Measurements from ENCODE around the gene RPRD2. TPM values are rescaled to one million over a fixed set of nuclear protein-coding genes. Genes with fewer than 3 reads are reported as not detected.

The RPRD2 gene
- total RNA-seq, 1 donor from 2014 or later, result 26.0 TPM

DNA sequence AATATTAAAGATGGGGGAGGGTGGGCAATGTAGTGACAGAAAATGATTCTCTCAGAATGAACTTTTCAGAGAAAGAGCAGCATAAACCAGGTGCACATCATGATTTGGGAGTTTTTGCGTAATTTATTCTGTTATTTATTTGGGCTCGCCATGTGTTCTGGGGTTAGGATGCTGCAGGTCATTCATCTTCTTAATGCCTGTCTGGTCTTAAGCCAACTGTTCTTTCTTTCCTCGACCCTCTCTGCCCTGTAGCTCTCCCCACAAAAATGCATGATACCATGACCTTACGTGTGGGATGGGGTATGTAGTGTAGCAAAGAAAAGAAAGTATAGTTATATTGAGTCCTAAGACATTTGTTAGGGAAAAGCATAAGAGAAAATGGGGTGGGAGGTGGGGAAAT lies 110.9 kb downstream of the RPRD2 start:
- DNase-seq (ENCODE audit: low read depth) (no peak), FAIRE-seq (no peak)
- TF ChIP-seq EZH2 (IDR thresholded peaks at IDR 0.05; ENCODE audit: insufficient read depth, low read length), result no peak
- TF ChIP-seq, protein P1, sequence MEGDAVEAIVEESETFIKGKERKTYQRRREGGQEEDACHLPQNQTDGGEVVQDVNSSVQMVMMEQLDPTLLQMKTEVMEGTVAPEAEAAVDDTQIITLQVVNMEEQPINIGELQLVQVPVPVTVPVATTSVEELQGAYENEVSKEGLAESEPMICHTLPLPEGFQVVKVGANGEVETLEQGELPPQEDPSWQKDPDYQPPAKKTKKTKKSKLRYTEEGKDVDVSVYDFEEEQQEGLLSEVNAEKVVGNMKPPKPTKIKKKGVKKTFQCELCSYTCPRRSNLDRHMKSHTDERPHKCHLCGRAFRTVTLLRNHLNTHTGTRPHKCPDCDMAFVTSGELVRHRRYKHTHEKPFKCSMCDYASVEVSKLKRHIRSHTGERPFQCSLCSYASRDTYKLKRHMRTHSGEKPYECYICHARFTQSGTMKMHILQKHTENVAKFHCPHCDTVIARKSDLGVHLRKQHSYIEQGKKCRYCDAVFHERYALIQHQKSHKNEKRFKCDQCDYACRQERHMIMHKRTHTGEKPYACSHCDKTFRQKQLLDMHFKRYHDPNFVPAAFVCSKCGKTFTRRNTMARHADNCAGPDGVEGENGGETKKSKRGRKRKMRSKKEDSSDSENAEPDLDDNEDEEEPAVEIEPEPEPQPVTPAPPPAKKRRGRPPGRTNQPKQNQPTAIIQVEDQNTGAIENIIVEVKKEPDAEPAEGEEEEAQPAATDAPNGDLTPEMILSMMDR (IDR thresholded peaks at IDR 0.05; ENCODE audit: insufficient read depth, low read depth, low read length), result no peak
- H3K9me3 Mint-ChIP-seq (ENCODE audit: unreplicated experiment), result no peaks in the 10 kb centered on the region
- Histone ChIP-seq H4K20me1 (ENCODE audit: insufficient read depth, low read length) (no peaks in the 10 kb centered on the region), H3K79me2 (ENCODE audit: insufficient read depth, low read length) (no peaks in the 10 kb centered on the region), H2AFZ (ENCODE audit: low read depth, low read length) (no peak overlapping the region), H3K4me3 (ENCODE audit: insufficient read depth, low read depth, low read length) (no peak overlapping the region), H3K27me3 (ENCODE audit: insufficient read depth, low read length) (no peaks in the 10 kb centered on the region), H3K36me3 (ENCODE audit: insufficient read depth, low read length) (peaks cover 21% of the 10 kb centered on the region), H3K4me2 (ENCODE audit: low read length) (no peak overlapping the region), H3K27ac (ENCODE audit: low read depth, low read length) (no peak overlapping the region), H3K9me3 (ENCODE audit: insufficient read depth, low read depth, low read length) (no peaks in the 10 kb centered on the region), H3K9ac (ENCODE audit: low read length) (no peak overlapping the region), H3K4me1 (ENCODE audit: insufficient read depth, low read length) (peaks cover 9% of the 10 kb centered on the region)
- H3K36me3 Mint-ChIP-seq (ENCODE audit: low read depth, unreplicated experiment), result peaks cover 14% of the 10 kb centered on the region
- no peaks in the 10 kb centered on the region for H3K27me3 Mint-ChIP-seq (ENCODE audit: low read depth, unreplicated experiment)
- H3K4me1 Mint-ChIP-seq (ENCODE audit: low read depth, unreplicated experiment), result peaks cover 20% of the 10 kb centered on the region
- no peak overlapping the region for H3K27ac Mint-ChIP-seq (ENCODE audit: unreplicated experiment)
- no peak overlapping the region for H3K4me3 Mint-ChIP-seq (ENCODE audit: unreplicated experiment)

DNA sequence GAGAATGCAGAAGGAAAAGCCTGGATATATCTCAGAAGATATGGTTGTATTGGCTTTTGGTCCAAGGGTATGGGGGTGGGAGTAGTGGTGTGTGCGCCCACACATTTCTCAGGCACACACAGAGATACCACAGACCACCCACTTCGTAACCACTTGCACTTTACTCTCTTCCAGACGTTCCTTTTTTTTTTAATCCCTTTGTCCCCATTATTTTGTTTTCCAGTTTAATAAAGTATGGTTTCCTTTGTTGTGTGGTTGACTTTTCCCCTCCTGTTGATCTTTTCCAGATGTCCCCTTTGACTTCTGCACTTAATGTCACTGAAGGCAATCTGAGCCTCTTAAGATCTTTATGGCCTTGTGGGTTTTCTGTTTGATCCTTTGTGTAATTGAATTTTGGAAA lies 112.8 kb downstream of the RPRD2 start:
- H3K4me3 ChIP-seq (ENCODE audit: insufficient read depth, low read depth, low read length), result no peak overlapping the region
- H3K27ac Mint-ChIP-seq (ENCODE audit: unreplicated experiment), result no peak overlapping the region

DNA sequence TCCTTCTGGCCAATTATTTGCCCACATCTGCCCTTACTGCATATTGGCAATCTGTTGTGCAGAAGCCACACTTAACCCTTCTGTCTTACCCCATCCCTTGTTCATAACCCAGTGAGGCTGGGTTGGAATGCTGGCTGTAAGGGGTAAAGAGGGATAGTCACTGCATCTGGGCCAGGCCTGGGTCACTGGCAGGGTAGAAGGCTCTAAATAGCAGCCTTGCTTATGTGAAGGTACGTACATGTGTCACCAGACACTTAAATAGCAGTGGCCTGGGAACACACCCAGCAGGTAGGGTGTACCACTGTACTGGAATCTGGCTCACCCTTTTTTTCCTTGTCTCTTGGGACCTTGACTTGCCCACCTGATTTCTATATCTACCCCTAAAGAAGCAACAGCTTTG lies 113.4 kb downstream of the RPRD2 start:
- H3K9me3 Mint-ChIP-seq (ENCODE audit: unreplicated experiment), result no peaks in the 10 kb centered on the region
- DNase-seq (ENCODE audit: low read depth), result no peak

More for the DNA sequence above, 112.8 kb downstream of the RPRD2 start:
- Histone ChIP-seq H3K27ac (ENCODE audit: low read depth, low read length) (no peak overlapping the region), H3K36me3 (ENCODE audit: insufficient read depth, low read length) (peaks cover 5% of the 10 kb centered on the region), H2AFZ (ENCODE audit: low read depth, low read length) (no peak overlapping the region), H3K79me2 (ENCODE audit: insufficient read depth, low read length) (no peaks in the 10 kb centered on the region), H3K9ac (ENCODE audit: low read length) (no peak overlapping the region), H3K4me2 (ENCODE audit: low read length) (no peak overlapping the region), H3K9me3 (ENCODE audit: insufficient read depth, low read depth, low read length) (no peaks in the 10 kb centered on the region), H3K27me3 (ENCODE audit: insufficient read depth, low read length) (no peaks in the 10 kb centered on the region), H3K4me1 (ENCODE audit: insufficient read depth, low read length) (peaks cover 9% of the 10 kb centered on the region), H4K20me1 (ENCODE audit: insufficient read depth, low read length) (no peaks in the 10 kb centered on the region)
- Mint-ChIP-seq H3K4me1 (ENCODE audit: low read depth, unreplicated experiment) (peaks cover 21% of the 10 kb centered on the region), H3K36me3 (ENCODE audit: low read depth, unreplicated experiment) (peaks cover 5% of the 10 kb centered on the region), H3K27me3 (ENCODE audit: low read depth, unreplicated experiment) (no peaks in the 10 kb centered on the region), H3K4me3 (ENCODE audit: unreplicated experiment) (no peak overlapping the region), H3K9me3 (ENCODE audit: unreplicated experiment) (no peaks in the 10 kb centered on the region)
- TF ChIP-seq EZH2 (IDR thresholded peaks at IDR 0.05; ENCODE audit: insufficient read depth, low read length), result no peak
- TF ChIP-seq, protein P1 (IDR thresholded peaks at IDR 0.05; ENCODE audit: insufficient read depth, low read depth, low read length), result no peak
- FAIRE-seq (no peak), DNase-seq (ENCODE audit: low read depth) (no peak)

More for the DNA sequence above, 113.4 kb downstream of the RPRD2 start:
- Mint-ChIP-seq H3K27me3 (ENCODE audit: low read depth, unreplicated experiment) (no peaks in the 10 kb centered on the region), H3K4me1 (ENCODE audit: low read depth, unreplicated experiment) (peaks cover 21% of the 10 kb centered on the region), H3K36me3 (ENCODE audit: low read depth, unreplicated experiment) (peaks cover under 1% of the 10 kb centered on the region), H3K27ac (ENCODE audit: unreplicated experiment) (no peak overlapping the region), H3K4me3 (ENCODE audit: unreplicated experiment) (no peak overlapping the region)
- H3K9me3 ChIP-seq (ENCODE audit: insufficient read depth, low read depth, low read length), result no peaks in the 10 kb centered on the region
- FAIRE-seq, result no peak
- H2AFZ ChIP-seq (ENCODE audit: low read depth, low read length), result no peak overlapping the region
- no peak overlapping the region for H3K9ac ChIP-seq (ENCODE audit: low read length)
- H3K4me1 ChIP-seq (ENCODE audit: insufficient read depth, low read length), result peaks cover 9% of the 10 kb centered on the region
- H3K27me3 ChIP-seq (ENCODE audit: insufficient read depth, low read length), result no peaks in the 10 kb centered on the region
- H3K27ac ChIP-seq (ENCODE audit: low read depth, low read length), result no peak overlapping the region
- H3K4me3 ChIP-seq (ENCODE audit: insufficient read depth, low read depth, low read length), result no peak overlapping the region
- H3K36me3 ChIP-seq (ENCODE audit: insufficient read depth, low read length), result no peaks in the 10 kb centered on the region
- H4K20me1 ChIP-seq (ENCODE audit: insufficient read depth, low read length), result no peaks in the 10 kb centered on the region
- H3K4me2 ChIP-seq (ENCODE audit: low read length), result peak overlapping the region; percentile 39
- no peak for TF ChIP-seq EZH2 (IDR thresholded peaks at IDR 0.05; ENCODE audit: insufficient read depth, low read length)
- TF ChIP-seq, protein P1 (IDR thresholded peaks at IDR 0.05; ENCODE audit: insufficient read depth, low read depth, low read length), result no peak
- H3K79me2 ChIP-seq (ENCODE audit: insufficient read depth, low read length), result no peaks in the 10 kb centered on the region

All from astrocyte (in vitro differentiated cells and primary cell).